Keratinocyte (primary cell): ENCODE data around the gene MDH1. TPM values are rescaled to one million over a fixed set of nuclear protein-coding genes. Genes with fewer than 3 reads are reported as not detected.

Source experiments
- DNase-seq: peaks from one replicate; pipeline ENCODE4 v3.0.0-alpha.2; 2011; ENCODE audit warnings: low read depth, missing footprints, low spot score
- FAIRE-seq: peaks from 2 replicates; lab custom pipeline; 2011; peaks lifted over from hg19 to GRCh38; lab: Jason Lieb, UNC
- H2AFZ ChIP-seq: 2 replicates; pipeline ENCODE4 v1.6.0; 2012; ENCODE audit warnings: low read length, control low read depth, inconsistent platforms; ENCODE audit not compliant: control insufficient read depth
- H3K27ac ChIP-seq: 2 replicates; pipeline ENCODE4 v1.5.1; 2011; ENCODE audit warnings: low read length; ENCODE audit not compliant: control insufficient read depth, insufficient read depth
- H3K27me3 ChIP-seq: 3 replicates; pipeline ENCODE4 v1.6.0; 2011; ENCODE audit warnings: low read length; ENCODE audit not compliant: control insufficient read depth, insufficient read depth; ENCODE audit errors: extremely low read depth
- H3K36me3 ChIP-seq, 2 experiments: 2 replicates in 1 of 2; 3 replicates in 1 of 2; pipeline ENCODE4 v1.5.1; 2011; ENCODE audit warnings: low read length in 2 of 2, mild to moderate bottlenecking in 1 of 2; ENCODE audit not compliant: control insufficient read depth in 2 of 2, insufficient read depth in 2 of 2; ENCODE audit errors: extremely low read depth in 1 of 2
- H3K4me1 ChIP-seq: 3 replicates; pipeline ENCODE4 v1.5.1; 2011; ENCODE audit warnings: low read length; ENCODE audit not compliant: control insufficient read depth, insufficient read depth; ENCODE audit errors: extremely low read depth
- H3K4me2 ChIP-seq: 3 replicates; pipeline ENCODE4 v1.6.0; 2011; ENCODE audit warnings: low read depth, low read length; ENCODE audit not compliant: control insufficient read depth, insufficient read depth; ENCODE audit errors: extremely low read depth
- H3K4me3 ChIP-seq, 3 experiments: fragments of 200-600 bp in 1 of 3; sonication (generic) in 1 of 3; 2 replicates in 2 of 3; 3 replicates in 1 of 3; pipeline ENCODE4 v1.5.1; 2011 to 2016; ENCODE audit warnings: low read length in 3 of 3, mild to moderate bottlenecking in 3 of 3, control low read depth in 2 of 3, inconsistent platforms in 1 of 3, low read depth in 1 of 3, mixed read lengths in 1 of 3, mixed run types in 1 of 3, moderate library complexity in 1 of 3; ENCODE audit not compliant: control insufficient read depth in 2 of 3, insufficient read depth in 2 of 3; ENCODE audit errors: extremely low read depth in 1 of 3
- H3K79me2 ChIP-seq: 2 replicates; pipeline ENCODE4 v1.6.0; 2012; ENCODE audit warnings: low read length; ENCODE audit not compliant: control insufficient read depth, insufficient read depth
- H3K9ac ChIP-seq: 3 replicates; pipeline ENCODE4 v1.6.0; 2011; ENCODE audit warnings: low read length; ENCODE audit not compliant: control insufficient read depth, insufficient read depth; ENCODE audit errors: extremely low read depth
- H3K9me1 ChIP-seq: 3 replicates; pipeline ENCODE4 v1.6.0; 2011; ENCODE audit warnings: low read length; ENCODE audit not compliant: control insufficient read depth, insufficient read depth; ENCODE audit errors: extremely low read depth
- H3K9me3 ChIP-seq: 2 replicates; pipeline ENCODE4 v1.5.1; 2012; ENCODE audit warnings: low read depth, low read length; ENCODE audit not compliant: control insufficient read depth
- H4K20me1 ChIP-seq: 3 replicates; pipeline ENCODE4 v1.6.0; 2011; ENCODE audit warnings: low read length; ENCODE audit not compliant: control insufficient read depth, insufficient read depth; ENCODE audit errors: extremely low read depth
- CTCF ChIP-seq, 3 experiments: IDR thresholded peaks in 1 of 3; conservative IDR thresholded peaks in 1 of 3; optimal IDR thresholded peaks in 1 of 3; 2 replicates in 2 of 3; 3 replicates in 1 of 3; pipeline versions ENCODE3 to v1.5.1; 2011; ENCODE audit warnings: low read length in 3 of 3, mild to moderate bottlenecking in 3 of 3, moderate library complexity in 2 of 3, control low read depth in 1 of 3, inconsistent platforms in 1 of 3; ENCODE audit not compliant: insufficient read depth in 2 of 3; ENCODE audit errors: extremely low read depth in 1 of 3
- EZH2 ChIP-seq: IDR thresholded peaks from one replicate; pipeline ENCODE4 v1.6.1; 2012; ENCODE audit warnings: inconsistent platforms, mild to moderate bottlenecking, low read length, moderate library complexity
- dilution Hi-C: fragments of 300-500 bp; cut with MboI; formaldehyde crosslinking; loops from one replicate; pipeline ENCODE4 v1.7.0; 2020; ENCODE audit warnings: low sequenced_read_pairs; ENCODE audit not compliant: extremely low pct_ligation_motif_present
- polyA plus RNA-seq, 5 experiments: library from polyadenylated mRNA; depleted of rRNA in 3 of 5; stranded (reverse) in 3 of 5; stranded (forward) in 1 of 5; unstranded in 1 of 5; fragments of >200 nt; gene quantifications; 1 replicate in 1 of 5; 2 replicates in 3 of 5; 3 replicates in 1 of 5; pipeline versions ENCODE4 v1.2.1 to v1.2.3, GENCODE V29; 2011 to 2012; ENCODE audit warnings: missing spikeins in 2 of 5, low read depth in 1 of 5, low replicate concordance in 1 of 5

MDH1 gene
- polyA plus RNA-seq, 1 donor (not counting 4 experiments of a cell fraction or from before 2014, with no cell fraction given) = 320 TPM

GRCh38 chr2:63651356-63651755 lies 62.6 kb downstream of the MDH1 start:
- H3K79me2 ChIP-seq = no peaks in the 10 kb centered on the region
- H3K4me1 ChIP-seq = no peaks in the 10 kb centered on the region
- no peaks in the 10 kb centered on the region for H3K36me3 ChIP-seq
- TF ChIP-seq CTCF (optimal IDR thresholded peaks at IDR 0.05 in 1 of 3, IDR thresholded peaks at IDR 0.05 in 1 of 3, conservative IDR thresholded peaks at IDR 0.05 in 1 of 3; ENCODE audit: extremely low read depth in 1 of 3, insufficient read depth in 2 of 3, low read length in 3 of 3) (no peak), EZH2 (no peak)
- FAIRE-seq (no peak), DNase-seq (no peak)
- H3K9me1 ChIP-seq = no peaks in the 10 kb centered on the region
- H3K27ac ChIP-seq = no peak overlapping the region
- no peak overlapping the region for H3K9ac ChIP-seq
- no peak overlapping the region for H3K4me2 ChIP-seq
- no peak overlapping the region for H2AFZ ChIP-seq
- H3K27me3 ChIP-seq = no peaks in the 10 kb centered on the region
- dilution Hi-C loops = no loop called here
- no peaks in the 10 kb centered on the region for H3K9me3 ChIP-seq
- no peaks in the 10 kb centered on the region for H4K20me1 ChIP-seq
- H3K4me3 ChIP-seq = no peak overlapping the region

- Histone ChIP-seq H4K20me1 (no peaks in the 10 kb centered on the region), H3K4me1 (no peaks in the 10 kb centered on the region), H2AFZ (no peak overlapping the region), H3K4me3 (no peak overlapping the region), H3K4me2 (no peak overlapping the region), H3K27me3 (no peaks in the 10 kb centered on the region), H3K27ac (no peak overlapping the region), H3K9ac (no peak overlapping the region), H3K9me3 (no peaks in the 10 kb centered on the region), H3K9me1 (no peaks in the 10 kb centered on the region), H3K79me2 (no peaks in the 10 kb centered on the region), H3K36me3 (no peaks in the 10 kb centered on the region)
- FAIRE-seq (no peak), DNase-seq (no peak)
- dilution Hi-C loops = no loop called here
- TF ChIP-seq CTCF (optimal IDR thresholded peaks at IDR 0.05 in 1 of 3, IDR thresholded peaks at IDR 0.05 in 1 of 3, conservative IDR thresholded peaks at IDR 0.05 in 1 of 3; ENCODE audit: extremely low read depth in 1 of 3, insufficient read depth in 2 of 3, low read length in 3 of 3) (no peak), EZH2 (no peak)
Measured at GRCh38 chr2:63651861-63652651, 63.3 kb downstream of the MDH1 start.
